Globus pallidus (tissue), 1 donor: ENCODE measurements around the gene SFR1.

Experiments used
- DNase-seq: peaks from one replicate; pipeline ENCODE4 v3.0.0-alpha.2; 2015; ENCODE audit warnings: low spot score

The SFR1 gene, protein sequence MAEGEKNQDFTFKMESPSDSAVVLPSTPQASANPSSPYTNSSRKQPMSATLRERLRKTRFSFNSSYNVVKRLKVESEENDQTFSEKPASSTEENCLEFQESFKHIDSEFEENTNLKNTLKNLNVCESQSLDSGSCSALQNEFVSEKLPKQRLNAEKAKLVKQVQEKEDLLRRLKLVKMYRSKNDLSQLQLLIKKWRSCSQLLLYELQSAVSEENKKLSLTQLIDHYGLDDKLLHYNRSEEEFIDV

DNA sequence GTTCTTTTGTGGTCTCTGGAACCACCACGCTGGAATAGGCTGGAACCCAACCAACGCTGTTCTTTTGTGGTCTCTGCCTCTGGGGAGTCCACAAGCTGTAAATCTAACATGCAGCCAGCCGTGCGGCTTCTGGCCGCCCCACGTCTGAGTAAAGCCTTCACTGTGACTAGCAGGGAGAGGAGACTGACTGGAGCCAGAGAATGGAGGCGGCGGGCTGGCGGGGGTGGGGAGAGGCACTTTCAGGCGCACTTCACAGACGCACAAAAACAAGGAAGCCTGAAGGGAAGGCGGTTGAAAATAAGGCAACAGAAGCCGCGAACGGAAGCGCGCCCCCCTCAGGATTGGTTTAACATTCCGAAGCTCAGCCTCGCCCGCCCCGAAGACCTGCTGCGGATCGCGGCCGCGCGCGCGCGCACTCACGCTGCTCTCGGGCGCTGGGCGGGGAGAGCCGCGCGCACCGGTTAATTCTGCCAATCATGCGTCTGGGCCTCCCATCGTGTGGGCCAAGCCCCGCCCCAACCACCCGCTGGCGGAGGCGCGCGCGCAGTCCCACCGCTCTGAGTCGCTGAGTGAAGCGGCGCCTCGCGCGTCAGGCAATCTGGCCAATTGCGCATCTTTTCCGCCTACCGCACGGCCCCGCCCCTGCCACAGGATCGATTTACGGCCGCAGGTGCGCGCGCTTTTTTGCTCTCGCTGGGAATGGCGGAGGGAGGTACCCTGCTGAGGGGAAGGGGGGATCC, at the start of gene SFR1:
Gene SFR1, plus strand, starts transcription at position 687 of the 740 bp plus-strand sequence. Its CDS starts 13 bp downstream, at position 700.
- peak; percentile 99 for DNase-seq

DNA sequence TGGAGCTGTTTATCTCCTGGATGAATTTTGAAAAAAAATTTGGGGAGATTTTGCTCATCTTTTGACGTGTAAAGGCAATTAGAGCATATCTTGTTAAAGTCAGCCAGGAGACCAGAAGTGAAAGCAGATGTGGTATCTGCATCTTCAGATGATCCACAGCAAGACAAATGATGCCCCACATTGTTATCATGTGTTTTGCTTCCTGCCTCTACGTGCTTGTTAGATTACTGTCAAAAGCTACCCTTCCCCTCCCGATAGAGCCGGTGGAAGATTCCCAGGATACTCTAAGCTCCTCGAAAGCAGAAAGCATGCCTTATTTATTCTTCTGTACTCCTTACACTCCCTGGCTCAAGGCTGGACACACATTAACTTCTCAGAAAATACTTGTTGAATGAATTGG, 49.2 kb upstream of the SFR1 start:
- DNase-seq: no peak

DNA sequence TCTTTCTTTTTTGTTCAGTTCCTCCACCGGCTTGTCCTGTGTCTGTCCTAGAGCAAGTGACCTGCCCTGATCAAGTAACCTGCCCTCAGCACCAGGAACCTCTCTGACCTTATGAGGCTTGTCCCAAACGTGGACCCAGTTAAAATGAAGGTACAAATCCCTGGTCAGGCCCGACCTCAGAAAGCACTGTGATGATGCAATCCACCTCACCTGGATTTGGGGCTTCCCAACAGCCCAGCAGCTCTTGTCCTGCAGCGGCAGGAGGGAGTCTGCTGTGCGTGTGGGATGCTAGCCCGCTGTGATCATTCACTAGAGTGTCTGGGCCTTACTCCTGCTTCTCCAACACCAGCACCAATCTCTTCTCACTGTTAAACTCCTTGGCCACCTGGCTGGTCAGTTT, 47.5 kb upstream of the SFR1 start:
- no peak for DNase-seq

DNA sequence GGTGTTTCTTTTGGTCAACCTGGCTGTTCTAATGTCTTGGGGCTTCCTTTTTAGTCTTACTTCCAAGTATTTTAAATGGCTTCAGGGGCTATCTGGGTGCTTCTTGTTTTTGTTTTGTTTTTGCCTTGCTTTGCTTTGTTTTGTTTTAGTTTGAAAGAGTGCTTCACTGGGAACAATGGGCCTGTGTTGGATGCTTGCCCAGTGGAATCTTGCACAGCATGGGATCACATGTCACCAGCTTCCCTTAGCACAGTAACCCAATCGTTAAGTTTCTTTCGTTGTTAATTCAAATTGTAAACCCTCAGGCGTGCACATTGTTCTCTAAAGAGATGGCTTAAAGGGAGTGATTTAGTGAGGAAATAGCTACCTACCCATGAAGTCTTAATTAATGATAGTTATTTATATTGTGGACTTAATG, 45.2 kb upstream of the SFR1 start:
- DNase-seq: peak; percentile 88

DNA sequence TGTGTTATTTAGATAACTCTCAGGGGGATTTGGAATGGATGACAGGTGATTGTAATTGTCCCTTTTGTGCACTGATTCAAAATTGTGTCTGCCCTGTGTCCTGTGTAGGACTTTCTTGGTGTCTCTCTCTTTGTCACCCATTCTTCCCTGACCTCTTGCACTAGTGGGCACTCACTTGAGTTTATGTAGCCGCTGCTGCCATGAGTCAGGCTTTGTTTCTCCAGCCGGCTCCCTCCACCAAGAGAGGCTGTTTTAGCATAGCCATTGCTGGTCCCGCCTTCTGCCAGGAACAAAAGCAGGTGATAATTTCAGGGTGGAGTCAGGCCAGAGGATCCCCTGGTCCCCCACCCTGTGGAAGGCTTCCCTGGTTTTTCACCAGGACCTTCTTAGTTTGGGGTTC, 44.7 kb upstream of the SFR1 start:
- DNase-seq: no peak

DNA sequence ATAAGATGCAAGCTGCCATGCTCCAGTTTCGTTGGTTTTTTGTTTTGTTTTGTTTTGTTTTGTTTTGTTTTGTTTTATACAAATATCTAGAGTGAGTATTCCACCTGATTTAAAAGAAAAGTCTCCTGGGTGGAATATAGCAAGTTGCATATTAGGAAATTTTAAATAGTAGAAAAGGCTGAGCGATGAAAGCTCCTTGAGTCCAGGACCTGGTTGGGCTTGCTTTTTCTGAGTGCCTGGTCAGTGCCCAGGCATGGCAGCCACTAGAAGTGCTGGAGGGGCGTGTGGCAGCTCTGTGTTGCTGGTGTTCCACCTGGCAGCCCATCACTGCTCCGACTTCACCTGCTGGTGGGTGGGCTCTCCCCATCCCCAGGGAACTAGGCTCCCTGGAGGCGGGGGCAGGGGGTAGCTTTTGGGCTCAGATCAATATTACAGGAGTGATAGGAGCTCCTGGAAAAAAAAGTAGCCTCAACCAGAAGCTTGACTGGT, 44.3 kb upstream of the SFR1 start:
- DNase-seq: no peak

DNA sequence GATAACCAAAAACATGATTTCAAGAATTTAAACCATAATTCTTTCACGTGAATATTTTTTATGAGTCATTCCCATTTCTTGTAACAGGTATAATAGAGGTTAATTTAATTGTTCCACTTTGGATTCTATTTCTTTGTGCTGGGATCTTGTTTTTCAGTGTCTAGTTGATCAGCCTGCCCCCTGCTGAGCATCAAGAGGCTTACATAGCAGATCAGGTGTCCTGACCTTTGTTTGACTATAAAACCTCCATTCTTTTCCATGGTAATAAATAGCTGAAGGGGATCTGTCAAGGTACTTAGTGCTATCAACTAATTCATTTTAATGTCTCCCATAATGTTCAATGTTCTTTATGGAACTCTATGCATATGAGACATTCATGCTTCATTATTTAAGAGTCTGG, 41.2 kb upstream of the SFR1 start:
- DNase-seq: peak; percentile 34

DNA sequence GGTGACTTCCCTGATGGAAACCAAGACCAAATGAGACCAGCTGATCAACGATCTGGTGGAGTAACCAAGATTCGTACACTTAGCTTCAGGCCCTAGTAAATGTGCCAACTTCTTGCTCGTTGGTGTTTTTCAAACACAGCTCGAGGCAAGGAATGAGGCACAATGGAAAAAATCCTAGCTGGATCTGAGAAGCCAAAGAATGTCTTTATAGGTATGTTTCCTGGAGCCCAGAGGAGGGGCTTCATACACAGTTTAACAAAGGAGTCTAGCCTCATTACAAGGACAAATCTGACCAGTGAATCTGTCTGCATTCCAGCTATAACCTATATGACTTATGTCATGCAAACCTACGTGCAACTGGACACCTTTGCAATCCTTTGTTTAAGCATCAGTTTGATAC, 40.0 kb upstream of the SFR1 start:
- no peak for DNase-seq

DNA sequence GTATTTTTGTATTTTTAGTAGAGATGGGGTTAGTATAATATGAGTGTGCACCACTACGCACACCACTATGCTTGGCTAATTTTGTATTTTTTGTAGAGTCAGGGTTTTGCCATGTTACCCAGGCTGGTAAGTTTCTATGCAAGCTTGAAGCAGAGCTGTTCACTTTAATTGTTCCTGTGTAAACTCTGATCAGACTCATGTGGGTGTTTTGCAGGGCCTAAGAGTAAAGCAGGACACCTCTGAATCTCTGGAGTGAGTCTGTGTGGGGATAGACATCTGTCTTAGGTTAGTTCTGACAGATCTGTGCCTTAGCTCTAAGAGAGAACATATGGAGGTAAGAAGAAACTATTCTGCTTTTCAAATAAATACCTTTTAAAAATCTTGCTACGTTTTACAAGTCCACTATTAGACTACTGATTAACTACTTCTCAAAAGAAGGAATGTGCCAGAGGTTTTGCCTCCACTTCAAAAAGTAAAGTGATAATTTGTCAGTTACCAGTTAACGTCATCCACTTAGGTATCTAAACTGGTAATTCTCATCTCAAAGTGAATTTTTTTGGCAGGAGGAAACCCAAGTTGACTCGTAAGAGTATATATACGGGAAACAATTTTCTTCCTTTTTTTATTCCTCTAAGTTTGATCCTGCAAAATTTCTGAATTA, 37.4 kb upstream of the SFR1 start:
- DNase-seq: no peak

DNA sequence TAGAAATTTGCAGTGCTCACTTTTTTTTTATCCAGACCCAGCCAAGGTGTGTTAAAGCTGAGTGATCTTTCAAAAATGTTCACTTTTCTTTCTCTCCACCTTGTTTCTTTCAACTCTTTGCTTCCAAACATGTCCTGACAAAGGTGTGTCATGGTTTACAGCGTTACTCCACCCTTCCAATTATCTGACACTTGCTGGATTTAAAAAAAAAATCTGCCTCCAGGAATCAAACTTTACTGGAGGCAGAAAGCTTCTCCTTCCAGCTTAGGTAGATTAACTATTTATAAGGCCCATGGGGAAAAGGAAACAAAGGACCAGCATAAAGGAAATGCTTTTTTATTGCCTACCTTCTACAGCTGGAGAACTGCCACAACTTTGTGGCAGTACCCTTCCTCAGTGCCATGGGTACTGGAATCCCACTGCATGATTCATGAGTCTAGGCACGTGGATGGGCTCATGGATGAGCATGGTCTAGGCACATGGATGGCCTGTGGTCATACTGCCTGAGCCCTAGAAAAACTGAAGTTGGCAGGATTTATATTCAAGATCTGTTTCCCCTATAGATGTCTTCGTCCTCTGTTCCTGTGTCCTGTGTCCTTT, 36.1 kb upstream of the SFR1 start, which contains the start of gene COL17A1:
Gene COL17A1, minus strand, starts transcription at position 80 of the 600 bp plus-strand sequence. CDS start 5,207 bp downstream, outside the sequence.
- DNase-seq: no peak

DNA sequence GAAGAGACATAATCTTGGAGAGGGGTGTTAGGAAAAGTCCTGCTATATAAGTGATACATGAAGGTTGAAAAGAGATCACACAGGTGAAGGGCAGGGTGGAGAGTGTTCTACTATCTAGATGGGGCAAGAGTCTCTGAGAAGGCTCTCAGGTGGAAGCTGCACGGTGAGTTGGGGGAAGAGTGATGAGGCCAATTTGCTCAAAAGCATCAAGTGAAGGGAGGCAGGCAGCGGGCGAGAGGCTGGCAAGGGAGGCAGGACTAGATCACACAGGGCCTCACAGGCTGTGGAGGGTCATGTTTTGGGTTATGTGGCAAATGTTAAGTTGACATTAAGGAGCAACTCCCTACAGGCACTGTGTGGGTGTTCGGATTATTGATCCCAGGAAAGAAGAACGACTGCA, 33.7 kb upstream of the SFR1 start:
- DNase-seq: no peak

DNA sequence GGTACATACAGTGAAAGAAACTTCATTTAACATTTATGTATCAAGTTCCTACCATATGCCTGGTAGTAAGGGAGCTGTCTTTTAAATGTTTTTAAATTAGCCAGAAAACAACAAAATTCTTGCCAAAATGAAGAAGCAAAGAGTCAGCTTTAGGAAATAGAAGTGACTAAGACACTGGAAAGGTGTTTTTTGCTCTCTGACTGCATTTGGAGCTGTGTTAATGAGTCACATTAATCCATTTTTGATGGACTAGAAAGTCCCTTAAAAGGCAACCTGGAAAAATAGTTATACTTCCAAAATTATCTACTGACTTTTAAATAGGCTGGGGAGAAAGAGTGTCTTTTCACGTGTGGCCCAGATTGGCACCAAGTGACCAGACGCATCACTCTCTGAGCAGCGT, 32.4 kb upstream of the SFR1 start:
- DNase-seq: no peak

DNA sequence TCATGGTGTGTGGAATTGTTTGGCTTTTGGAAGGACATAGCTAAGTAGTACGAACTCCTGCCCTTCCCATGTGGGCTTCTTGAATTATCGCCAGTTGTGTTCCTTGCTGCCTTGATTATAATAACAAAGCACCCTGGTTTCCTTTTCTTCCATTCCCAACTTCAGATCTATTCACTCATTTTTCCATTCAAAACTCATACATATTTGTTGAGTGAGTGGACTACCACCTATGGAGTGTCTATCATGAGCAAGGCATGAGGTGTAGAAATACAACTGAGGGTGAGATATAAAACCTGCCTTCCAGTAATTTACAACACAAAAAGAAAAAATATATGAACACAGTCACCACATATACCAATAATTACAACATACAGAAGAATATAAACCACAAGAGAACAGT, 31.4 kb upstream of the SFR1 start:
- DNase-seq: no peak

DNA sequence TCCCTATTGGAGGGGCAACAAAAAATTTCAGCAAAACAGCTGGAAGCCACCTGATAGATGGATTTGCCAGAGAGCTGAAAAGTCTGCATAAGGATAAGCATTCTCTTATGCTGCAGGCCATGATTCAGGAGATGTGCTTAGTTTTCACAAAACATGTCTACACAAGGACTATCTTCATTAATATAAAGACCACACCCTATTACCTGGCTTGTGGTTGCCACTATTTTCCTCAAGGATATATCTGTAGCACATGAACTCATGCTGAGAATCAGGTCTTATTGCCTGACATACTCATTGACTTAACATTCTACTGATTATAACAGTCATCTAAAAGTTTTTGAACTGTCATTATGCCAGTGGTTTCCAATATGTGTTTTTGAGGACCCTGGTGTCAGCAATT, 29.2 kb upstream of the SFR1 start:
- no peak for DNase-seq

DNA sequence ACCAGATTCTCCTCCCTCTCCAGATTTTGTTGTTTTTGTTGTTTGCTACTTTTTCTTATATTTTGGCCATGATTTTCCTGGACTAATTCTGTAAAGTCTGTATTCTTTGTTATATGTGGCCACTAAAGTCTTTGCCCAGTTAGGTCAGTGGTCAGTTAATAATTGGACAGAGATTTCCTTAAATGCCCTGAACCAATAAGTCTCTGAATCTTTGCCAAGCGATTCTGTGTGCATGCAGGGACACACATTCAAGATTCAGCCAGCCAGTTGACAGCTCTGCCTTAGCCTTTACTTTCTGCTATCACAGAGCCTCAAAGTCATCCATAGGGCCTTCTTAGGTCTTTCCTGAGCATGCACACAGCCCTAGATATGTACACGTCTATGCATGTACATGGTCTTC, 25.3 kb upstream of the SFR1 start:
- no peak for DNase-seq

DNA sequence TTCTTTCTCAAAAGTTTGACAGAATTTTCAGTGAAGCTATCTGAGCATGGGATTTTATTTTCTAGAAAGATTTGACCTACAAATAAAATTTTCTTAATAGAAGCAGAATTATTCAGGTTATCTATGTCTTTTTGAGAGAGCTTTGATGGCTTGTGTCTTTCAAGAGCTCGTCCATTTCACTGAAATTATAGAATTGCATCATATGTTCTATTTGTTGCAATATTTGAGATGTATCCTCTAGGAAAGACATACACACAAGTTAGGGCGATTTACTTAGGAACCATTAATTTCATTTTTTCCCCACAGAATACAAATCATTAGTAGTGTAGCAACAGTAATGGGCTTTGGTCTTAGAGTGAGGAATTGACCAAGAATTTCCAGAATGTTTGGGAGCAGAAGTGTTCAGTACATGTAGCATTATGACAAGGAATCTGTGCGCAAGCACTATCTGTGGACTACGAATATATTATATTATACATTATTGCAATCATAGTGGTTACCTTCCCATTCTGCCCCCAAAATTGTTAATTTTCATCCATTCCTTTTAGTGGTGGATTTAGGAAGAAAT, 23.5 kb upstream of the SFR1 start:
- DNase-seq: no peak

DNA sequence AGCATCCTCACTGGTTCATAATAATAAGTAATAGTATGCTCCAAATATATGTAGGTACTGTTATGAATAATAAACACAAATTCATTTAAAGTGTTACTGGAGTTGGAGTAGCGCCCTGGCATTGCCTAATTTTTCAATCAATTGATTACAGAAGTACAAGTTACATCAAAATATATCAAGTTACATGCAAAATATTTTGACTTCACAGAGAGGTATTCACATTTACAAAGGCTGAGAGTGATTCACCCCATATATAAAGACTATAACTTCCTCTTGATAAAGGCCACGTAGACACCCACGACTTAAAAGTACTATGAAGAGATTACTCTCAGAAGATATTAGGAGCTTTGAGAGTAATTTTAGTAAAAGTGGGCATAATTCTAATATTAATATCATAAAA, 22.7 kb upstream of the SFR1 start:
- DNase-seq: no peak

DNA sequence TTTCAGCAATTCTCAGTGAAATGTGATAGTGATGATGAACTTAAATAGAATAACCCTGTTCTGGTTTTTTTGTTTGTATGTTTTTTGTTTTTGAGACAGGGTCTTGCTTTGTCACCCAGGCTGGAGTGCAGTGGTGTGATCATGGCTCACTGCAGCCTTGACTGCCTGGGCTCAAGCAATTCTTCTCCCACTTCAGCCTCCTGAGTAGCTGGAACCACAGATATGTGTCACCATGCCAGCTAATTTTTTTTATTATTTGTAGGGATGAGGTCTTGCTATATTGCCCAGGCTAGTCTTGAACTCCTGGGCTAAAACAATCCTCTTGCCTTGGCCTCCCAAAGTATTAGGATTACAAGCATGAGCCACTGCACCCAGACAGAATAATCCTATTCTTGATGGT, 22.0 kb upstream of the SFR1 start:
- DNase-seq: no peak

DNA sequence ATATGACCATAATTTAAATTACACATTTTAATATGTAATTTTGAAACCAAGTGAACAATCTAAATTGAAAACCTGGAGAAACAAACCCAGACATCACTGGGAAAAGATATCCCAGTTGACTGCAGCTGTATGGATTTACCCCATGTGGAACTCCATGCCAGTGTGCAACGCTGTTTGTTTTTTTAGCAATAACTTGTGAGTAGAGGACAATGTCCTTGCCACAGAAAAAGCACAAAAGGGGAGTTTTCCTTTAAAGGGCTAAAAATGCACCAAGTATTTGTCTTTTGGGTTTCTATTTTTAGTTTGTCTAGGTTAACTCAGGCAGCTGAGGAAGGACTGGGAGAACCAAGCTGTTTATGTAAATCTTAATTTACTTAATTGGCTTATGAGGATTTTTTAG, 21.2 kb upstream of the SFR1 start:
- no peak for DNase-seq

DNA sequence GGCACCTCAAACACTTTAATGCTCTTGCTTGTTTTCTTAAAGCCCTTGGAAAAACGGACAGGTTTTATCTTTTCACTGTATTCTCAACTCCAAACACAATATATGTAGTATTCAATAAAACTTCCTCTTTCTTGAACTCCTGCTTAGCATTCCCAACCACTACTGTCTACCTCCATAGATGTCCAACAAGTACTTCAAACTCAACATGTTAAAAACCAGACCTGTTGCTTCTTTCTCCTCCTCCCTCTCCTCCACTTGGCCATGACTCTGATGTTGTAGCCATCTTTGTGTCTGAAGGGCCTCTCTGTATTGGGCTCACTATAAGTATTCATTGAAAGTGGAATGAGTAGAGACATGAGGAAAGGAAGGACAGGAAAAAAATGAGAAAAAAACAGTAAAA, 20.1 kb upstream of the SFR1 start:
- no peak for DNase-seq

DNA sequence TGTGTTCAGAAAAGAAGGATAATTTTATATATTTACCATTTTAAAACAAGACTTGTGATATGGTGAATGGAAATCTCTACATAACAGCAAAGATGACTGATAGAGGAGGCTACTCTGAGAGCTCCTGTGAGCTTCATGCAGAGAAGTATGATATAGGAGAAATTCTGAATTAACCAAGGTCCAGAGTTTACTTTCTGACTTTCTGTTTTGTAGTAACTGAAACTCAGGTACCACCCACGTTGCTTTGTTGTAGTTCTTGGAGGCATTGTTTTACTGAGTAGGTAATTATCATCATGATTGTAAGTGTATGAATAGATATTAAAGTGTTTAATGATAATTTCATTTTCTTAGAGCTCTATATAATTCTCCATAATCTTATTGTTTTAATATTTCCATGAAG, 18.0 kb upstream of the SFR1 start:
- DNase-seq: no peak

DNA sequence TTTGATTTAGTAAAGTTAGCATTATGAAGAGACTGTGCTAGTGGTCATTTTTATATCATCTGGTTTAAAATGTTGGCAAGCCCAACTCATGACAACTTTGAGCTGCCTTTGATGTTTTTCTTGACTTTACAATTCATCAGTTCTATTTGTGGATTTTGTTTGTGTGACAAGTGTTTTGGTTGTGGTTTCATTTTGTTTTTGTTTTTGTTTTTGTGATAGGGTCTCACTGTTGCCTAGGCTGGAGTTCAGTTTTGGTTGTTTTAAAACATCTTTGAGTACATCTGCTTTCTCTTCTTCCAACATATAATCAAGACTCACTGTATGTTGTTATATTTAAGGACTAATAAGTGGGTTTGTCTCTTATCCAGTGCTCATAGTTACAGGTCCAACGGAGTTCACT, 17.6 kb upstream of the SFR1 start:
- DNase-seq: no peak
